IPS DF 19.7 (cell line): ENCODE measurements around the gene TP53TG5.

ENCODE experiments used
- DNase-seq: peaks from one replicate; pipeline ENCODE4 v3.0.0-alpha.2; 2013; ENCODE audit warnings: low read depth, low spot score

TP53TG5 gene

DNA sequence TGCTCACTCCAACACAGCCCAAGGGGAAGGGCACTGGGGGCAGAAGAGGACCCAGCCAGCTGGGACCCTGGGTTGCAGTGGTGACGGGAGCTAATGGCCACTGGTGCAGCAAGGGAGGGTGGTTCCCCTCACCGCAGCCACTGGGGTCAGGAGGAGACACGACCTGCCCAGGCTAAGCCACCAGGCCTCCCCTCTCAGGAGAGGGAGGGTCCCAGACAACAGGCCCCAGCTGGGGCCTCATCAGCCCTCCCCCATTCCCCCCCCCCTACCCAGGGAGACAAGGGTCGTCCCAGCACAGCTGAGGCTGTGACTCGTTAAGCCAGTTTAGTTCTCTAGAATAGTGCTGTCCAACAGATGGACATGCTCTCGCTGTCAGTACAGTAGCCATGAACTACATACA, 52.8 kb downstream of the TP53TG5 start:
- no peak for DNase-seq

DNA sequence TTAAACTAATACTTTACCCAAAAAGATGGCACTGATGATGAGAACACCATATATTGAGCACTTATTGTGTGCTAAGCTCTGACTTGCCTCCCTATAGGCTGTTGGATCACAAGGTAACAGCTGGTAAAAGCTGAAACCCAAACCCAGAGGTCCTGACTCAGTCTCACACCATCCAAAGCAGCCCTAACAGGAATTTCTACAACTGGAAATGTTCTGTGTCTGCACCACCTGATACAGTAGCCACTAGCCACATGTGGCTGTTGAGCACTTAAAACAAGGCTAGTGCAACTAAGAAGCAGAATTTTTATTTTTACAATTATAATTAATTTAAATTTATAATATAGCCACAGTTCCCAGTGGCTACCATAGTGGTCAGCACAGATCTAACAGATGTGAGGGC, 54.4 kb downstream of the TP53TG5 start:
- DNase-seq, result no peak

DNA sequence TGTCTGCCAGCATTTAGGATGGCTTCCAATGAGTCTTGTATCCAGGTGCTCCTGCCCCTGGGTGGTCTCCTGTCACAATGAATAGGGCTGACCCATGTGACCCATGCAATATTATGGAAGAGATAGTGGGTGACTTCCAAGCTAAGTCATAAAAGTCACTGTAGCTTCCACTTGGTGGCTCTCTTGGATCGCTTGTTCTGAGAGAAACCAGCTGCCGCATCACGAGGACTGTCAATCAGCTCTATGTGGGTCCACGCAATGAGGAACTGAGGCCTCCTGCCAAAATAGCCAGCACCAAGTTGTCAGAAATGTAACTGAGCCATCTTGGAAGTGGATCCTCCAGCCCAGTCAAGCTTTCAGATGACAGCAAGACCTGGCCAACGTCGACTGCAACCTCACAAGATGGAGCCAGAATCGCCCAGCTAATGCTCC, 55.2 kb downstream of the TP53TG5 start:
- DNase-seq, result no peak
